GM18499 (cell line): ENCODE measurements around the gene VPS13C.
A peak's percentile ranks its signal among the peaks of the same experiment; 100 is the strongest.
"Not testable (repeated sequence)": the region's sequence is repeated elsewhere in the genome, so short reads cannot be mapped to it uniquely, and the experiment has no call there.

Experiments
- ATAC-seq: cut with Tn5 transposase; IDR thresholded peaks from one replicate; pipeline ENCODE4 v1.9.1; 2021; ENCODE audit warnings: moderate number of reproducible peaks; ENCODE audit not compliant: insufficient read depth, unreplicated experiment

The VPS13C gene

DNA sequence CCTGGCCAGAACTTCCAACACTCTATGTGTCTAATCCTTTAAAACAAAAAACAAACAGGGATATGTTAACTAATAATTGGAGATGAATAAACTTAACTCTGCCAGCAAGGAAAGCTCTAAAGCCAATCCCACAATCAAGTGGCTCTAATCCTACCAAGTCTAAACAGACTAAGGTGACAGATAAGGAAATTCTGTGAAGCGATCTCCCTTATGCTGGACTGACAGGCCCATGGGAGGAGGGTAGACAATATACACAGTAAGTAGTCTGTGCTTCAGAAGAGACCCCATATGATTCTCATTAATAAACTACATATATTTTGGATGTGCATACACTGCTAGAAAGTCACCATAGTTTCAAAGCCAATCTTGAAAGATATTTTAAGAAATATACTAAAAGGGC lies 10.1 kb downstream of the VPS13C start:
- ATAC-seq: no peak

DNA sequence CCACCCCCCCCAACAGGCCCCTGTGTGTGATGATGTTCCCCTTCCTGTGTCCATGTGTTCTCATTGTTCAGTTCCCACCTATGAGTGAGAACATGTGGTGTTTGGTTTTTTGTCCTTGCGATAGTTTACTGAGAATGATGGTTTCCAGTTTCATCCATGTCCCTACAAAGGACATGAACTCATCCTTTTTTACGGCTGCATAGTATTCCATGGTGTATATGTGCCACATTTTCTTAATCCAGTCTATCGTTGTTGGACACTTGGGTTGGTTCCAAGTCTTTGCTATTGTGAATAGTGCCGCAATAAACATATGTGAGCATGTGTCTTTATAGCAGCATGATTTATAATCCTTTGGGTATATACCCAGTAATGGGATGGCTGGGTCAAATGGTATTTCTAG lies 12.0 kb downstream of the VPS13C start:
- ATAC-seq: not testable (repeated sequence)

DNA sequence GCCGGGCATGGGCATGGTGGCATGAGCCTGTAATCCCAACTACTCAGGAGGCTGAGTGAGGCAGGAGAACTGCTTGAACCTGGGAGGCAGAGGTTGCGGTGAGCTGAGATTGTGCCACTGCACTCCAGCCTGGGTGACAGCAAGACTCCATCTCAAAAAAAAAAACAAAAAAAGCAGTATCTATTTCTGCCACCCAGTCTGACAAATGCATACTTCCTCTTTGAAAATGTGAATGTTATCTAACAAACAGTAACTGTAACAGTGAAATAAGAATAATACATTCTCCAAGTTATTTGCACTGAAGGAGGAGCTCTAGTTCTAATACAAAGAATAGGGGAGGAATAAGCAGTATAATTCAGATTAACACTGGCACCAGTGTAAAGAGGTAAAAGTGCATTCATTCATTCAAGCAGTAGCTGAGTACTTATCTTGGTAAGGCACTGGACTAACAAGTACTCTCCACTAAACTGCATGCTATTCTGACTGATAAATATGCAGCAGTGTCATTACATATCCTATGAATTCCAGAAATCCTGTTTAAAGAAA lies 12.9 kb downstream of the VPS13C start:
- ATAC-seq: no peak

DNA sequence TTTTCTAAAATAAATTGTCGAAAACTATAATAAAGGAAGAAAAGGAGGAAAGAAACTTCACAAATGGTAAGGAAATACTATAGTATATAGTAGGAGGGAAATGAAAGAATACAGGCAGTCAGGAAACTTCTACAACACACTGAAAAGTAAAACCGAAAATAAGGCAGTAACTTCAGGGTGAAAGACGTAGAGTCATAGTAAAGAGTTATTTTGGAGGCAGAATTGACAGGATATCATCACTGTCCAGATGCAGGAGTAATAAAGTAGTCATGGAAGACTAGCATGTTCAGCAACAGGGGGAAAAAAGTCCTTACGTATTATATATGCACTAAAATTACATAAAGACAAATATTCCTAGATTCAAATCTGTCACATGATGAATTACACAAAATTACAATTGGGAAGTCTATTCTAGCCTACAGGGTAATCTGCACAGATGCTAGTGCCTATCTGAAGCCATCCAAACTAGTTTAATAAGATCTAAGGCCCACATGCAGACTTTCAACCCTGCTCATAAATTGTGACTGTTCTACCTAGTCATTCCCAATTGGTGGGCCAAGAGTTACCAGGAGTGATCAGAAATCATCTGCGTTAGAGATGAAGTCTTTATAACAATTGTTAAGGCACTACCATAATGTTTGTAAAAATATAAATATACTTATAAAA lies 14.0 kb downstream of the VPS13C start:
- peak; percentile 72 for ATAC-seq

DNA sequence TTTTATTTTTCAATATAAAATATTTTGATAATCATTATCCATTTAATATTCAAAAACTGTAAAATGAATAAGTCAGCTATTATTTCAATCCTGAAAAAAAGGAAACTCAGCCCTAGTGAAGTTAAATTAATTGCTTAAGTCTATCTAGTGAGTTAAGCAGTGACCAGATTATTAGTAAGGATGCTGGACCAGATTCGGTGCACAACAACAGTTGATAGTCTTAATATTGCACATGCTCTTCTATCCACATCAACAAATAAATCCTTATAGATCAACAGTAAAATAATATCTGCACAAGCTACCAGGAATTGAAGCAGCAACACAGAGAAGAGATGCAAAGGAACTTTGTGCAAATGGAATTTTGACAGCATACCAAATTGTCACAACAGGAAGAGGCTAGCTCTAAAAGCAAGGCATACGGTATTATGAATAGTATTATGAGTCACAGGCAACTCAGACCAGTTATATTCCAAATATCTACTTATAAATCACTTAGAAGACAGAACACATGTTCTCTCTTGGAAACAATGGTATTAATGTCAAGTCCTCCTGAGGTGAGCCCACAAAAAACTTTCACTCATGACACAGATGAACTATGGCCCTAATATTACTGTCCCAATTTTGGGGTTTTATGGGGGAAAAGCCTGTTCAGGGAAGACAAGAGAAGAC lies 24.9 kb downstream of the VPS13C start:
- no peak for ATAC-seq

DNA sequence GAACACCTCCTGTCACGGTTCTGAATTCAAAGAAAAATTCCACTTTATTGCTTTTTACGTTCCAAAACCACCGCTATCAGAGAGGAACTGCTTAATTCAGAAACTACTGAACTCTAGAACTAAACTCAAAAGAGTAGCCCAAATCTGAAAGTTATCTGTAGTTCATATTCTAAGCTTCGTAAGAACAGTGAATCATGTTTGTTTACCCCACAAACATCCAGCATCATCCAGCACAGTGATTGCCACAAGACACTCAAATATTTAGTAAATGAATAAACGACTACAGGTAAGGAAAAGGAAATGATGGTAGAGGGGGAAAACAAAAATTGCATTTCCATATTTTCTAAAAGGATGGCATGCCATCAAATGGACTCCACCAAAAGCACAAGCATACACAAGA lies 32.3 kb downstream of the VPS13C start:
- ATAC-seq: no peak

DNA sequence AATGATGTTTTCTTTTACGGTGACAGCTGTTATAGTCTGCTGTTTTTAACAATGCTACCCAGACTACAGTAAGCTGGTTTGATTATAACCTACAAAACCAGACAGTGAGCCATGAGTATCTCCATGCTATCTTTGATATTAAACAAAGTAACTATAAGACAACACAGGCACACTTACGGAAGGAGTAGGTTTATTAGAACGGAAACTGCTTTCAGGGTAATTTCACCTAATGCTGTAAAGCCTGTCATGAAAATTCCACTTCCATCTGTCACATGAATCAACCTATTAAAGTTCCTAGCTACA lies 33.0 kb downstream of the VPS13C start:
- ATAC-seq: no peak

DNA sequence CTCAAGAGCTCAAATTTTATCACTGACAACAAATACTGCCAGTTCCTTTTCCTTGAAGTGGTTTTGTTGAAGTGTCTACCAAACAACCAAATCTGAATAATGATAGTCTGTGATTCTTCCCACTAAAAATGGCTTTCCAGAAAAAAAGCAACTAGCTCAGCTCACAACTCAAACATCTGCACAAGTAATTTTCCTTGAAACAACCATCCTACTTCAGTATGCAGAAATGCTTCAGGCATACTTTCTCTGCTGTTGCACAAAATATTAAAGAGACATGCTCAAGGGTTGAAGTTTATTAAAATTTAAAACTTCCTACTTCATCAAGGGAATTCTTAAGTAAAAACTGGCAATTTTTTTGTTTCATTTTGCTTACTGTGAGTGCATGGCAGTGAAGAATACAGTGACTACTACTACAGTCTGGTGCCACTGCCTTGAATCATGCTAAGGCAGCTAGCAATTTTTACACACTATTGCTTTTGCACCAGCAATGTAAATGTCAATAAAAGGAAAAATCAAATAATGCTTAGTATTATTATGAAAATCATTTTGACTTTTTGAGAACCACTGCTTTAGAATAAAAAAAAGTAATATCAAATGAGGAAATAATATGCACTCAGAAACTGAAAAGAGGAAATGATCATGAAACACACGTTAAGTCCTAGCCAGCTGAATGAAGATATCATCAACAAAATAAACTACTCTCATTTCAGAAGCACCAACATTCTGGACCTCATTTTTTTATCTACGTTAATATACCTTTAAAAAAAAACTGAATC lies 33.6 kb downstream of the VPS13C start:
- ATAC-seq: peak; percentile 66

DNA sequence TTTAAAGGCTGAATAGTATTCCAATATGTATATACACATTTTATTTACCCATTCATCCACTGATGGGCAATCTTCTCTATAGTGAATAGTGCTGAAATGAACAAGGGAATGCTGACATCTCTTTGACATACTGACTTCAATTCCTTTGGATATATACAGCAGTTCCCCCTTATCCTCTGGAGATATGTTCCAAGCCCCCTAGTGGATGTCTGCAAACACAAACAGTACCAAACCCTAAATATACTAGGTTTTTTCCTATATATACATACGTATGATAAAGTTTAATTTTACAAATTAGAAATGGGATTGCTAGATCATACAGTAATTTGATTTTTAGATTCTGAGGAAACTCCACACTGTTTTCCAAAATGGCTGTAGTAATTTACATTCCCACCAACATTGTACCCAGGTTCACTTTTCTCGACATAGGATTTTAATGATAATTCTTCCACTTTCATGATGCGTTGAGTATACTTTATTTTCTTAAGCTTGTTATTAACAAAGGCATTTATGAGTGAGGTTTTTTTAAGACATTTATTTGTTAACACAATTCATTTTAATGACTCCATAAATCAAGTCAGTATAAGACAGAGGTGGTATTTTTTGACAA lies 38.2 kb downstream of the VPS13C start:
- no peak for ATAC-seq

DNA sequence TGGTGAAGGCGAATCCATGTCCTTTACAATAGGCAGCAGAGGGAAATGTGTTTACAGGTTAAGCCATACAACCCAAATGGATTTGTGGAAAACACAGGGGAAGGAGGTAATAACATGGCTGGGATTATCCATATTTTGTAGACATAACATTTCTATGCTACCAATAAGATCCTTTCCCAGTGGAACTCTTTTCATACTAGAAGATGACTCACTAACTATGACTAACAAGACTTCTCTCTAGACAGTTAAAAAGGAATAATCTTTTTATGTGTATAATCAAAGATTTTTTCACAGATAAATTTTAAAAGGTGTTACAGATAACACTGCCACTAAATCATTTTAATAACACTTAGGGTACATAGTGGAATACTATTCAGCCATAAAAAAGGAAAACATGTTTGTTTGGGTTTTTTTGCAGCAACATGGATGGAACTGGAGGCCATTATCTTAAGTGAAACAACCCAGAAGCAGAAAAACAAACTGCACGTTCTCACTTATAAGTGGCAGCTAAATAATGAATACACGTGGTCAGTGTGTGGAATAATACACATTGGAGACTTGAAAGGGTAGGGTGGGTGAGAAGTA lies 39.6 kb downstream of the VPS13C start:
- no peak for ATAC-seq

DNA sequence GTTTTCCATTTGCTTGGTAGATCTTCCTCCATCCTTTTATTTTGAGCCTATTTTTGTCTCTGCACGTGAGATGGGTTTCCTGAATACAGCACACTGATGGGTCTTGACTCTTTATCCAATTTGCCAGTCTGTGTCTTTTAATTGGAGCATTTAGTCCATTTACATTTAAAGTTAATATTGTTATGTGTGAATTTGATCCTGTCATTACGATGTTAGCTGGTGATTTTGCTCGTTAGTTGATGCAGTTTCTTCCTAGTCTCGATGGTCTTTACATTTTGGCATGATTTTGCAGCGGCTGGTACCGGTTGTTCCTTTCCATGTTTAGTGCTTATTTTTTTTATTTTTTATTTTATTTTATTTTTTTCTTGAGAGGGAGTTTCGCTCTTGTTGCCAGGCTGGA lies 54.9 kb downstream of the VPS13C start:
- not testable (repeated sequence) for ATAC-seq

DNA sequence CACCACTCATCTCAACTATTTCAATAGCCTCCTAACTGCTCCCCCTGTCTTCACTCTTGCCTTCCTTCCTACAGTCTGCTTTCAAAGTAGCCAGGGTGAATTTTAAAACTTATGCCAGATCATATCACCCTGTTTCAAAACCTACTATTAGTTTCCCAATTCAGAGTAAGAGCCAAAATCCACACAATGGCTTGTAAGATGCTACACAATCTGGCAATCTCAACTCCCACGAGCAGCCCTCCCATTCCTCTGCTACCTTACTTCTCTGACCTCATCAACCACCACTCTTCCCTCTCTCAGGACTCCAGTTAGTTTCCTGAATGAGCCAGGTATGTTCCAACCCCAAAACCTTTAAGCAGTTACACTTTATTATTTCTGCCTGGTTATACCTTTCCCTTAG lies 62.5 kb downstream of the VPS13C start:
- ATAC-seq: no peak

DNA sequence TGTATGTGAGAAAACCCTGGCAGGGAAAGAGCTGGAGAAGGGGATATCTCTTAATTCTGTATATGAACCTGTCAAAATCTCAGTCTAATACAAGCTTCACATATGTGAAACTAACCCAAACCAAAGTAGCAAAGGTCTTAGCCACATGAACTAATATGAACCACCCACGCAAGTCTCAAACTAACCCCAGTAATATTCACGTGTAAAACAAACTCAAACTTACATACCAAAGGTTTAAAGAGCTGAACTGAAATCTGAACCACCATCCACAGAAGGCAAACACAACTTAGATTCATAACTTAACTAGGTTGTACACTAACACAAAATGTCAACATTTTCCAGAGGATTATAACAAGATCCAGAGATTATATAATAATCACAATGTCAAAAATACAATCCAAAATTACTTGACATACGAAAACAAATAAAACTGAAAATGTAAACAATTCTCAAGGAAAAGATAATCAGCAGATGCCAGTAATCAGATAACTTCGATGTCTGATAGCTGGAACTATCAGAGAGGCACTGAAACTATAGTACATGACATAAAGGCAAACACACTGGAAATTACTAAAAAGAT lies 64.1 kb downstream of the VPS13C start:
- no peak for ATAC-seq

DNA sequence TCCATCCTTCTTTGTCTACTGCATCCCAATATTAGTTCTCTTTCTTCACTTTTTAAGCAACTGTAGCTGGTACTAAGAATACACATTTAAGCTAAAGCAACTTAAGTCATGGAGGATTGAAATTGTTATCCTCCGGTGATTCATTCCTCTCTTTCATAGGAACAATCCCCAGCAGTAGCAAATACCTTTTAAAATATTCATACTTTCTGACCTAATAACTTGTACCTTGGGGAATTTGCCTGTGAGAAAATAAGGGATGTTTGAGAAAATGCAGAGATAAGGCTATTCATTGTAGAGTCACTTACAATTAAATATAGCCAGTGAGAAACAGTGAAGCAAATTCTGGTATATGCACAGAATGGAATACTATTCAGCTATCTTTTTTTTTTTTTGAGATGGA lies 66.0 kb downstream of the VPS13C start:
- no peak for ATAC-seq

DNA sequence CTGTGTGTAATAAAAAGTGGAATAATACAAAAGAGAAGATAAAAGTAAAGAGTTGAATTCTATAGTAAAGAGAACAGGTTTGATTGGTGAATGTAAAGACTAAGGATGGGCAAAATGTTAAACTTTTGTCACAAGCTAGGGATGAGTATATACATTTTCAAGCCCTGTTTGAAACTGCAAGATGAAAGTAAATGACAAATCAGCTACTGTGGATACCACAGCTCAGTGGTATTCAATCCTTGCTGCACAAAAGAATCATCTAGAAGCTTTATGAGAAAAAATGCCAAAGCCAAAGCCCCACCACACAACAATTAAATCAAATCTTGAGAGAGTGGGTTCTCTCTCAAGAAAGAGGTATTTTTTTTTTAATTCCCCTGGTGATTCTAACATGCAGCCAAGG lies 67.7 kb downstream of the VPS13C start:
- no peak for ATAC-seq

DNA sequence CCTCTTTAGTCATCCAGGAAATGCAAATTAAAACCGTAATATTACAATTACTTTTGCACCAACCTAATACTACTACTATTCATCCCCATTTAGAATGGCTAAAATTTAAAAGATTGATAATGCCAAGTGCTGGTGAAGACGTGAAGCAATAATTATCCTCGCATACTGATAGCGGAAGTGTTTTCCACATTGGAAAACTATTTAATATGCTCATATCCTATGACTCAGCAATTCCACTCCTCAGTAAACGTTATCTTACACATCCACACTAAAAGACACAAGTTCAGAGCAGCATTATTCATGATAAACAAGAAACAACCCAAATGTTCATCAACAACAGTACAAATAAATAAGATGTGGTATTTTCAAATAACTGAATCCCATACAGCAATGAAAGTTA lies 70.6 kb downstream of the VPS13C start:
- ATAC-seq: no peak

DNA sequence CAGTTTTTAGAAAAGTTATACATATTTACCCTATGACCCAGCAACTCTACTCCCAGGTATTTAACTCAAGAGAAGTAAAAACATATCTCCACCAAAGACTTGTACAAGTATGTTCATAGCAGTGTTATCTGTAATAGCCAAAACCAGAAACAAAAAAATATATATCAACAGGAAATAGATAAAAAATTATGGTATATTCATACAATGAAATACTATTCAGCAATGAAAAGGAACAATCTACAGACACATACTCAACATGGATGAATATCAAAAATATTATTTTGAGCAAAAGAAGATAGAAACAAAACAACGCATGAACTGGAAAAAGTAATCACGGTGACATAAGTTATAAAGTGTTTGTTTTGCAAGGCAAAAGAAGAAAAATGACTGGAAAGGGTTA lies 72.4 kb downstream of the VPS13C start:
- no peak for ATAC-seq

DNA sequence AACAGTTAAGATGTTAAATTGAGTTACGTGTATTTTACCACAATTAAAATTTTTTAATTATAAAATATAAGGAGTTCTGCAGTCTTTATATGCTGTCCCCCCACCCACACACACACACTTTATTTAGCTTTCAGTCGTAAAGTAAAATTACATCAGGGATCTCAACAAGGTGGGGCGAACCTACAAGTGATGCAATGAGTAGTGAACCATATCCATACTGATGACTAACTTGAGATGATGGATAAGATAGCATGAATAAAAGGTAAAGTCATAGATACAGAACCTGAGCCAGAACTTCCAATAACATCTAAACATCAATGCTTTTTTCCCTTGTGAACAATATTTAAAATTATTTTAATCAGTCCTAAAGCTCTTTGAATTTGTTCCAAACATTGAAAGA lies 77.2 kb downstream of the VPS13C start:
- no peak for ATAC-seq

DNA sequence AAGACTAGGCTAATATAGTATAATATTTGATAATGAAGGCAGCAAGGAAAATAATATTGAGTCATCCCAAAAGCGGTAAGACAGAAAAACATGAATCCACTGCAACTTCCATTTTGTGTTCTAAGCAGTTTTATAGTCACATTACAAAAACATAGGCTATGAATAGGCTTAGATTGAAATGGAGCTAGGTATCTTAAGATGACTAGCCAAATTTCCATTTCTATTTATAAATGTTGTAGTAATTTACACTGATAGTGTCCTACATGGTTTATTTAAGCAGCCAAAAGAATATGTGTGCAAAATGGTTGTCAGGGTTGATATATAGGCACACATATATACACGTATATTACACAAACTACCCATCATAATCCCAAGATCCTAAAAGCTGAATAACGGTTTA lies 82.0 kb downstream of the VPS13C start:
- no peak for ATAC-seq

DNA sequence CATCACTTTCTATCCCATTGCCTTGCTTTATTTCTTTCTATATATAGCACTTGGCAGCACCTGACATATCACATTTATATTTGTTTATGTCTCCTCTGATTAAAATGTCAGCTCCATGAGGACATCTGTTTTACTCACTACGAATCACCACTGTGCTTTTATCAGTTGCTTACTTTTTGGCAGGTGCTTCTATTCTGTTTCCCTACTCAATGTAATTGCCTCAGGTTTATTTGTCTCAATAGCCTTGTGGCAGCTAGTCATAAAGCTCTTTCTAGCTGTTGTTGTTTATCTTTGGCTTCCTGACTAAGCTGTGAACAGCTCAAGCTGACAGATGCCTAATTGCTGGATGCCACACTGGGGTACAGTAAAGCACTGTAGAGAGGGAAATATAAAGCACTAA lies 85.5 kb downstream of the VPS13C start:
- ATAC-seq: no peak
